NCI-H146 treated with DMSO at 0.1 percent for 48 hours (cell line): ENCODE data around the gene KIAA0232.
"Not testable (repeated sequence)": the region's sequence is repeated elsewhere in the genome, so short reads cannot be mapped to it uniquely, and the experiment has no call there.

Source experiments
- DNase-seq: peaks from one replicate; lab custom pipeline; 2025; ENCODE audit not compliant: unreplicated experiment; lab: John Stamatoyannopoulos, UW

KIAA0232 gene

GRCh38 chr4:6773616-6774540 lies 8.6 kb upstream of the KIAA0232 start:
- DNase-seq = no peak

- DNase-seq = no peak
Measured at GRCh38 chr4:6775746-6776145, 6.8 kb upstream of the KIAA0232 start.

- DNase-seq = no peak
Measured at GRCh38 chr4:6776920-6777635, 5.4 kb upstream of the KIAA0232 start.

GRCh38 chr4:6777636-6778281 lies 4.8 kb upstream of the KIAA0232 start:
- DNase-seq = no peak

GRCh38 chr4:6778435-6778834 lies 4.1 kb upstream of the KIAA0232 start:
- no peak for DNase-seq

GRCh38 chr4:6779667-6780565 lies 2.6 kb upstream of the KIAA0232 start:
- DNase-seq = peak; percentile 35

GRCh38 chr4:6781113-6781512 lies 1.4 kb upstream of the KIAA0232 start:
- DNase-seq = no peak

- no peak for DNase-seq
Measured at GRCh38 chr4:6781561-6781960, 966 bp upstream of the KIAA0232 start.

- DNase-seq = no peak
Measured at GRCh38 chr4:6782846-6783110, 251 bp downstream of the KIAA0232 start.

- DNase-seq = peak; percentile 65
Measured at GRCh38 chr4:6783111-6783981, 819 bp downstream of the KIAA0232 start.

- no peak for DNase-seq
Measured at GRCh38 chr4:6785572-6785925, 3.0 kb downstream of the KIAA0232 start.

- DNase-seq = no peak
Measured at GRCh38 chr4:6788123-6788522, 5.6 kb downstream of the KIAA0232 start.

- DNase-seq = not testable (repeated sequence)
Measured at GRCh38 chr4:6791245-6791644, 8.7 kb downstream of the KIAA0232 start.

- not testable (repeated sequence) for DNase-seq
Measured at GRCh38 chr4:6791796-6792195, 9.3 kb downstream of the KIAA0232 start.

- DNase-seq = no peak
Measured at GRCh38 chr4:6794189-6794588, 11.7 kb downstream of the KIAA0232 start.

- no peak for DNase-seq
Measured at GRCh38 chr4:6795821-6796220, 13.3 kb downstream of the KIAA0232 start.

- DNase-seq = not testable (repeated sequence)
Measured at GRCh38 chr4:6797368-6797767, 14.8 kb downstream of the KIAA0232 start.

- DNase-seq = no peak
Measured at GRCh38 chr4:6799091-6799490, 16.6 kb downstream of the KIAA0232 start.

- no peak for DNase-seq
Measured at GRCh38 chr4:6802025-6802424, 19.5 kb downstream of the KIAA0232 start.

- no peak for DNase-seq
Measured at GRCh38 chr4:6802626-6803025, 20.1 kb downstream of the KIAA0232 start.
